Lung (tissue), 16 donors: ENCODE measurements around the gene COG4. TPM values are rescaled to one million over a fixed set of nuclear protein-coding genes. Genes with fewer than 3 reads are reported as not detected.

Experiments
- ATAC-seq: fragments of 200-7000 bp; cut with Tn5 transposase; one replicate; pipeline ENCODE4 v1.9.1; 2020; ENCODE audit warnings: moderate number of reproducible peaks; ENCODE audit not compliant: insufficient read depth, low FRiP score
- DNase-seq, 3 donors: peaks; one replicate each; pipeline ENCODE4 v3.0.0-alpha.2; 2013 to 2017
- H3K27ac ChIP-seq, 2 donors: one replicate each; pipeline ENCODE4 v1.5.1; 2013; ENCODE audit warnings: mild to moderate bottlenecking in 2 of 2, moderate library complexity in 2 of 2, control low read depth in 1 of 2, inconsistent platforms in 1 of 2, low read depth in 1 of 2, low read length in 1 of 2
- H3K27me3 ChIP-seq, 3 donors: one replicate each; pipeline ENCODE4 v1.5.1; 2013; ENCODE audit warnings: low read length in 2 of 3; ENCODE audit not compliant: control insufficient read depth in 3 of 3, insufficient read depth in 3 of 3
- H3K36me3 ChIP-seq, 4 donors: one replicate each; pipeline ENCODE4 v1.5.1; 2013; ENCODE audit warnings: low read length in 4 of 4, mild to moderate bottlenecking in 1 of 4, moderate library complexity in 1 of 4; ENCODE audit not compliant: control insufficient read depth in 4 of 4, insufficient read depth in 4 of 4
- H3K4me1 ChIP-seq, 5 donors: one replicate each; pipeline ENCODE4 v1.5.1; 2013; ENCODE audit warnings: low read length in 5 of 5, mild to moderate bottlenecking in 2 of 5, moderate library complexity in 1 of 5; ENCODE audit not compliant: control insufficient read depth in 5 of 5, insufficient read depth in 5 of 5
- H3K4me3 ChIP-seq: one replicate; pipeline ENCODE4 v1.5.1; 2013; ENCODE audit warnings: mild to moderate bottlenecking, control low read depth, moderate library complexity
- H3K9ac ChIP-seq, 2 donors: one replicate each; pipeline ENCODE4 v1.5.1; 2013; ENCODE audit warnings: low read length in 2 of 2, control low read depth in 1 of 2; ENCODE audit not compliant: insufficient read depth in 1 of 2
- H3K9me3 ChIP-seq, 4 donors: one replicate each; pipeline ENCODE4 v1.5.1; 2013; ENCODE audit warnings: low read length in 3 of 4, mild to moderate bottlenecking in 1 of 4, moderate library complexity in 1 of 4; ENCODE audit not compliant: control insufficient read depth in 4 of 4, insufficient read depth in 3 of 4
- CTCF ChIP-seq: IDR thresholded peaks from 2 replicates; pipeline ENCODE4 v1.5.1; 2012; ENCODE audit warnings: mild to moderate bottlenecking; ENCODE audit errors: control extremely low read depth, extremely low read depth
- WGBS, 2 donors: extraction: QIAGEN DNeasy Blood & Tissue Kit; methylation state at CpG; one replicate each; pipeline ENCODE4 v1.1.7; 2013; 5-methylcytosine and 5-hydroxymethylcytosine counted together
- long read RNA-seq, 5 donors: transcript quantifications; one replicate each; lab custom pipeline, GENCODE V29; 2026
- polyA plus RNA-seq, 2 donors: library from polyadenylated mRNA; stranded (reverse); fragments of 200-250 nt; gene quantifications; one replicate each; pipeline ENCODE4 v1.2.1, GENCODE V29; 2013
- total RNA-seq, 2 donors: library from RNA; depleted of rRNA in 1 of 2; stranded (reverse); fragments of >200 nt in 1 of 2; gene quantifications; one replicate each; pipeline ENCODE4 v1.2.1, GENCODE V29; 2014 to 2021
- donor health status: control.
- donor health status: control.
- donor health status: Bipolar disorder and iron deficiency.
- donor health status: healthy.
- donor health status: DM: yes; HTN: yes; CAD: no.

COG4 gene
- total RNA-seq: 10 to 100 TPM; 38.4 to 65.8 TPM
- 10 to 100 TPM; 29.3 to 40.4 TPM for polyA plus RNA-seq
- long read RNA-seq, donor 1, transcript COG4-201 (19 exons, 2,833 nt): major isoform, 13 of 114 reads
- long read RNA-seq, donor 1, partial matches to known transcripts: 89 of 114 reads
- long read RNA-seq, donor 1, other reads (novel, unspliced or antisense): 12 of 114 reads
- long read RNA-seq, donor 2, partial matches to known transcripts: 111 of 115 reads
- long read RNA-seq, donor 2, other reads (novel, unspliced or antisense): 0 of 115 reads
- long read RNA-seq, donor 3, partial matches to known transcripts: 5 of 6 reads
- long read RNA-seq, donor 3, other reads (novel, unspliced or antisense): 0 of 6 reads
- long read RNA-seq, donor 4, partial matches to known transcripts: 136 of 150 reads
- long read RNA-seq, donor 4, other reads (novel, unspliced or antisense): 13 of 150 reads
- long read RNA-seq, donor 5, transcript COG4-201 (19 exons, 2,833 nt): major isoform, 8 of 34 reads
- long read RNA-seq, donor 5, partial matches to known transcripts: 26 of 34 reads
- long read RNA-seq, donor 5, other reads (novel, unspliced or antisense): 0 of 34 reads

GRCh38 chr16:70523076-70523742, at the start of gene COG4:
TSS of gene COG4 (minus strand) at chr16:70523554. CDS start at chr16:70523543, 11 bp downstream.
- DNase-seq (peak; percentile 91 to 94 (median 94)), ATAC-seq (peak; percentile 92)
- Histone ChIP-seq H3K36me3 (peaks cover under 1 to 9% (median 5%) of the 10 kb centered on the region in 4 donors), H3K4me3 (peak within 1 kb of the TSS; percentile 89), H3K27me3 (no peaks in the 10 kb centered on the region), H3K9me3 (no peaks in the 10 kb centered on the region), H3K9ac (peak within 1 kb of the TSS; percentile 92 to 97), H3K4me1 (peaks cover 3 to 33% (median 11%) of the 10 kb centered on the region in 5 donors), H3K27ac (peak within 1 kb of the TSS; percentile 85 to 91)
- TF ChIP-seq CTCF: no peak
- 0% methylated on average over 36 of the region's 36 CpGs for WGBS, 2 donors

GRCh38 chr16:70572926-70573270, 49.5 kb upstream of the COG4 start:
- TF ChIP-seq CTCF: no peak
- no peak for ATAC-seq
- H3K27me3 ChIP-seq: no peaks in the 10 kb centered on the region
- H3K4me1 ChIP-seq: peaks cover 0 to 25% (median 19%) of the 10 kb centered on the region in 5 donors
- H3K36me3 ChIP-seq: peaks cover 28 to 50% (median 44%) of the 10 kb centered on the region in 4 donors
- WGBS, 2 donors: 77 to 81% methylated on average over 2 of the region's 2 CpGs
- no peak overlapping the region for H3K4me3 ChIP-seq
- H3K27ac ChIP-seq: peak overlapping the region; percentile 11 to 50
- H3K9ac ChIP-seq: no peak overlapping the region
- H3K9me3 ChIP-seq: no peaks in the 10 kb centered on the region
- no peak for DNase-seq

GRCh38 chr16:70572050-70572925, 48.9 kb upstream of the COG4 start:
- no peak for ATAC-seq
- H3K36me3 ChIP-seq: peaks cover 33 to 53% (median 48%) of the 10 kb centered on the region in 4 donors
- H3K9ac ChIP-seq: no peak overlapping the region
- no peak for DNase-seq
- 77 to 87% methylated on average over 5 of the region's 5 CpGs for WGBS, 2 donors
- no peak overlapping the region for H3K4me3 ChIP-seq
- H3K4me1 ChIP-seq: peaks cover 0 to 25% (median 18%) of the 10 kb centered on the region in 5 donors
- H3K9me3 ChIP-seq: no peaks in the 10 kb centered on the region
- H3K27me3 ChIP-seq: no peaks in the 10 kb centered on the region
- TF ChIP-seq CTCF: no peak
- H3K27ac ChIP-seq: peak overlapping the region; percentile 20 to 50
